ENCODE results near the gene FLNA. TPM values are rescaled to one million over a fixed set of nuclear protein-coding genes. Genes with fewer than 3 reads are reported as not detected.
"Not testable (repeated sequence)": the region's sequence is repeated elsewhere in the genome, so short reads cannot be mapped to it uniquely, and the experiment has no call there.

Gene FLNA
- total RNA-seq, 1 donor from 2014 or later, result 2,809 TPM

GRCh38 chrX:154305541-154306205 is 68.8 kb downstream of the FLNA start:
- Mint-ChIP-seq H3K27me3 (ENCODE audit: low read depth, unreplicated experiment) (peaks cover 6% of the 10 kb centered on the region), H3K27ac (ENCODE audit: unreplicated experiment) (no peak overlapping the region), H3K9me3 (ENCODE audit: unreplicated experiment) (no peaks in the 10 kb centered on the region), H3K4me1 (ENCODE audit: low read depth, unreplicated experiment) (no peaks in the 10 kb centered on the region), H3K36me3 (ENCODE audit: low read depth, unreplicated experiment) (no peaks in the 10 kb centered on the region), H3K4me3 (ENCODE audit: unreplicated experiment) (no peak overlapping the region)
- FAIRE-seq (no peak), DNase-seq (ENCODE audit: low read depth) (no peak)
- Histone ChIP-seq H3K4me2 (ENCODE audit: low read length) (no peak overlapping the region), H4K20me1 (ENCODE audit: insufficient read depth, low read length) (no peaks in the 10 kb centered on the region), H3K27ac (ENCODE audit: low read depth, low read length) (no peak overlapping the region), H3K4me1 (ENCODE audit: insufficient read depth, low read length) (no peaks in the 10 kb centered on the region), H3K27me3 (ENCODE audit: insufficient read depth, low read length) (no peaks in the 10 kb centered on the region), H2AFZ (ENCODE audit: low read depth, low read length) (no peak overlapping the region), H3K9me3 (ENCODE audit: insufficient read depth, low read depth, low read length) (no peaks in the 10 kb centered on the region), H3K4me3 (ENCODE audit: insufficient read depth, low read depth, low read length) (no peak overlapping the region), H3K79me2 (ENCODE audit: insufficient read depth, low read length) (no peaks in the 10 kb centered on the region), H3K36me3 (ENCODE audit: insufficient read depth, low read length) (no peaks in the 10 kb centered on the region), H3K9ac (ENCODE audit: low read length) (no peak overlapping the region)
- TF ChIP-seq CTCF (IDR thresholded peaks at IDR 0.05; ENCODE audit: insufficient read depth, low read depth, low read length) (no peak), EZH2 (IDR thresholded peaks at IDR 0.05; ENCODE audit: insufficient read depth, low read length) (no peak)

- peak overlapping the region; percentile 26 for H2AFZ ChIP-seq (ENCODE audit: low read depth, low read length)
- H3K4me1 Mint-ChIP-seq (ENCODE audit: low read depth, unreplicated experiment), result no peaks in the 10 kb centered on the region
- no peaks in the 10 kb centered on the region for H3K9me3 Mint-ChIP-seq (ENCODE audit: unreplicated experiment)
Observed at GRCh38 chrX:154304846-154305245, 69.6 kb downstream of the FLNA start.

DNA sequence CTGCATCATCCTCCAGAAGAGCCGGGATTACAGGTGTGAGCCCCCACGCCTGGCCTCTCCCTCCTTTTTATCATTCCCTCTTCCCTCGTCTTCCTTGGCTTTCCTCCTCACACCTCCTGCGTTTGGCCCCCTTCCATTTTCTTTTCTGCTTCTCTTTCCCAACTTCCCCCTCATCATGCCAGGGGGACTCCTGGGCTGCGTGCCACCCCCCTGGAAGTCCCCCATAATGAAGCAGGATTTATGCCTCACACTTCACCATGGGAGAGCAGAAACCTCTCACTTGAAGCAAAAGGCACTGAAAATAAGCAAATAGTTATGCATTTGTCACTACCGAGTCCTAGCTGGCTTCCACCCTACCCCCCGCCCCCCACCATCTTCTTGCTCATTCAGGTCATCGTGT is 71.0 kb downstream of the FLNA start:
- Mint-ChIP-seq H3K4me1 (ENCODE audit: low read depth, unreplicated experiment) (no peaks in the 10 kb centered on the region), H3K4me3 (ENCODE audit: unreplicated experiment) (no peak overlapping the region), H3K27ac (ENCODE audit: unreplicated experiment) (no peak overlapping the region), H3K9me3 (ENCODE audit: unreplicated experiment) (no peaks in the 10 kb centered on the region), H3K27me3 (ENCODE audit: low read depth, unreplicated experiment) (peaks cover 4% of the 10 kb centered on the region), H3K36me3 (ENCODE audit: low read depth, unreplicated experiment) (no peaks in the 10 kb centered on the region)
- Histone ChIP-seq H4K20me1 (ENCODE audit: insufficient read depth, low read length) (no peaks in the 10 kb centered on the region), H3K27ac (ENCODE audit: low read depth, low read length) (no peak overlapping the region), H3K4me2 (ENCODE audit: low read length) (no peak overlapping the region), H2AFZ (ENCODE audit: low read depth, low read length) (no peak overlapping the region), H3K4me3 (ENCODE audit: insufficient read depth, low read depth, low read length) (no peak overlapping the region), H3K9me3 (ENCODE audit: insufficient read depth, low read depth, low read length) (no peaks in the 10 kb centered on the region), H3K27me3 (ENCODE audit: insufficient read depth, low read length) (no peaks in the 10 kb centered on the region), H3K79me2 (ENCODE audit: insufficient read depth, low read length) (no peaks in the 10 kb centered on the region), H3K9ac (ENCODE audit: low read length) (no peak overlapping the region), H3K36me3 (ENCODE audit: insufficient read depth, low read length) (no peaks in the 10 kb centered on the region), H3K4me1 (ENCODE audit: insufficient read depth, low read length) (no peaks in the 10 kb centered on the region)
- FAIRE-seq (no peak), DNase-seq (ENCODE audit: low read depth) (no peak)
- TF ChIP-seq EZH2 (IDR thresholded peaks at IDR 0.05; ENCODE audit: insufficient read depth, low read length) (no peak), CTCF (IDR thresholded peaks at IDR 0.05; ENCODE audit: insufficient read depth, low read depth, low read length) (no peak)

More at GRCh38 chrX:154304846-154305245, 69.6 kb downstream of the FLNA start:
- no peak for TF ChIP-seq EZH2 (IDR thresholded peaks at IDR 0.05; ENCODE audit: insufficient read depth, low read length)
- no peaks in the 10 kb centered on the region for H4K20me1 ChIP-seq (ENCODE audit: insufficient read depth, low read length)
- H3K79me2 ChIP-seq (ENCODE audit: insufficient read depth, low read length), result no peaks in the 10 kb centered on the region
- no peak overlapping the region for H3K4me3 Mint-ChIP-seq (ENCODE audit: unreplicated experiment)
- no peaks in the 10 kb centered on the region for H3K4me1 ChIP-seq (ENCODE audit: insufficient read depth, low read length)
- H3K27ac Mint-ChIP-seq (ENCODE audit: unreplicated experiment), result no peak overlapping the region
- no peaks in the 10 kb centered on the region for H3K9me3 ChIP-seq (ENCODE audit: insufficient read depth, low read depth, low read length)
- H3K36me3 ChIP-seq (ENCODE audit: insufficient read depth, low read length), result no peaks in the 10 kb centered on the region
- H3K4me3 ChIP-seq (ENCODE audit: insufficient read depth, low read depth, low read length), result no peak overlapping the region
- DNase-seq (ENCODE audit: low read depth) (peak; percentile 22), FAIRE-seq (peak; percentile 32)
- H3K27ac ChIP-seq (ENCODE audit: low read depth, low read length), result no peak overlapping the region
- H3K36me3 Mint-ChIP-seq (ENCODE audit: low read depth, unreplicated experiment), result no peaks in the 10 kb centered on the region
- no peak overlapping the region for H3K4me2 ChIP-seq (ENCODE audit: low read length)
- no peak overlapping the region for H3K9ac ChIP-seq (ENCODE audit: low read length)
- peaks cover 6% of the 10 kb centered on the region for H3K27me3 Mint-ChIP-seq (ENCODE audit: low read depth, unreplicated experiment)
- no peaks in the 10 kb centered on the region for H3K27me3 ChIP-seq (ENCODE audit: insufficient read depth, low read length)

DNA sequence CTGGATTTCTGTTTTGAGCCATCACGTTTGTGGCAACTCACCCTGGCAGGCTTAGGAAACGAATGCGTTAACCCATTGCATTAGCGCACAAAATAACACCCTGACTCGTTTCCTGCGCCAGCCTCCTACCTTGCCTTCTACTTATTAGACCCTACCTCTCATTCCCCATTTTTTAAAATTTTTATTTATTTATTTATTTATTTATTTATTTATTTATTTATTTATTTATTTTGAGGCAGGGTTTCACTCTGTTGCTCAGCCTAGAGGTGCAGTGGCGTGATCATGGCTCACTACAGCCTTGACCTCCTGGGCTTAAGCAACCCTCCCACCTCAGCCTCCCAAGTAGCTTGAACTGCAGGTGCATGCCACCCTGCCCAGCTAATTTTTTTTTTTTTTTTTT is 71.4 kb downstream of the FLNA start:
- H3K4me3 ChIP-seq (ENCODE audit: insufficient read depth, low read depth, low read length); H4K20me1 ChIP-seq (ENCODE audit: insufficient read depth, low read length); H3K27me3 ChIP-seq (ENCODE audit: insufficient read depth, low read length); H3K79me2 ChIP-seq (ENCODE audit: insufficient read depth, low read length); H3K4me3 Mint-ChIP-seq (ENCODE audit: unreplicated experiment); H3K9me3 Mint-ChIP-seq (ENCODE audit: unreplicated experiment); H3K27me3 Mint-ChIP-seq (ENCODE audit: low read depth, unreplicated experiment); H3K36me3 ChIP-seq (ENCODE audit: insufficient read depth, low read length); H3K27ac Mint-ChIP-seq (ENCODE audit: unreplicated experiment); H2AFZ ChIP-seq (ENCODE audit: low read depth, low read length); H3K9ac ChIP-seq (ENCODE audit: low read length); H3K9me3 ChIP-seq (ENCODE audit: insufficient read depth, low read depth, low read length); DNase-seq (ENCODE audit: low read depth); H3K4me1 ChIP-seq (ENCODE audit: insufficient read depth, low read length); H3K4me2 ChIP-seq (ENCODE audit: low read length); H3K27ac ChIP-seq (ENCODE audit: low read depth, low read length); H3K36me3 Mint-ChIP-seq (ENCODE audit: low read depth, unreplicated experiment); H3K4me1 Mint-ChIP-seq (ENCODE audit: low read depth, unreplicated experiment): not testable (repeated sequence)
- peak; percentile 39 for FAIRE-seq

Measured in astrocyte (in vitro differentiated cells and primary cell).